Endodermal cell (in vitro differentiated cells): ENCODE results near the gene ARHGAP44. TPM values are rescaled to one million over a fixed set of nuclear protein-coding genes. Genes with fewer than 3 reads are reported as not detected.
"Not testable (repeated sequence)": the region's sequence is repeated elsewhere in the genome, so short reads cannot be mapped to it uniquely, and the experiment has no call there.

Experiments
- DNase-seq: peaks from one replicate; pipeline ENCODE4 v3.0.0-alpha.2; 2017
- H3K27ac ChIP-seq: 2 replicates; pipeline ENCODE4 v1.5.1; 2013; ENCODE audit warnings: mild to moderate bottlenecking, low read depth, low read length, moderate library complexity
- H3K27me3 ChIP-seq: 2 replicates; pipeline ENCODE4 v1.6.1; 2013; ENCODE audit warnings: mild to moderate bottlenecking, low read length, moderate library complexity; ENCODE audit not compliant: insufficient read depth, control insufficient read depth, poor library complexity, severe bottlenecking
- H3K36me3 ChIP-seq: 2 replicates; pipeline ENCODE4 v1.7.0; 2013; ENCODE audit warnings: mild to moderate bottlenecking, low read length, moderate library complexity; ENCODE audit not compliant: control insufficient read depth, insufficient read depth
- H3K4me1 ChIP-seq: one replicate; pipeline ENCODE4 v1.7.0; 2013; ENCODE audit warnings: low read length; ENCODE audit not compliant: control insufficient read depth, insufficient read depth
- H3K4me3 ChIP-seq: 2 replicates; pipeline ENCODE4 v1.5.1; 2013; ENCODE audit warnings: mild to moderate bottlenecking, low read length, moderate library complexity
- H3K9ac ChIP-seq: 2 replicates; pipeline ENCODE4 v1.6.1; 2013; ENCODE audit warnings: mild to moderate bottlenecking, low read length, moderate library complexity; ENCODE audit not compliant: poor library complexity, severe bottlenecking; ENCODE audit errors: extremely low read depth
- H3K9me3 ChIP-seq: 2 replicates; pipeline ENCODE4 v1.6.1; 2013; ENCODE audit warnings: mild to moderate bottlenecking, low read length, moderate library complexity; ENCODE audit not compliant: control insufficient read depth
- H3K27ac Mint-ChIP-seq: 2 replicates; pipeline ENCODE4 v1.8.0; 2020; ENCODE audit warnings: mixed read lengths
- H3K27me3 Mint-ChIP-seq: 2 replicates; pipeline ENCODE4 v1.8.0; 2021; ENCODE audit warnings: mild to moderate bottlenecking, mixed read lengths; ENCODE audit not compliant: insufficient read depth
- H3K36me3 Mint-ChIP-seq: 2 replicates; pipeline ENCODE4 v1.8.0; 2020; ENCODE audit warnings: low read depth, mixed read lengths
- H3K4me1 Mint-ChIP-seq: 2 replicates; pipeline ENCODE4 v1.8.0; 2020; ENCODE audit warnings: mixed read lengths
- H3K4me3 Mint-ChIP-seq: 2 replicates; pipeline ENCODE4 v1.8.0; 2020; ENCODE audit warnings: mild to moderate bottlenecking, moderate library complexity, mixed read lengths
- H3K9me3 Mint-ChIP-seq: 2 replicates; pipeline ENCODE4 v1.8.0; 2020; ENCODE audit warnings: mild to moderate bottlenecking, mixed read lengths
- WGBS, 2 experiments: methylation state at CpG; one replicate each; pipeline versions ENCODE4 v1.1.5 to v1.1.7; 2013; ENCODE audit warnings: missing lambda C conversion rate in 2 of 2, mixed read lengths in 1 of 2; ENCODE audit not compliant: insufficient coverage in 1 of 2, insufficient read length in 1 of 2; 5-methylcytosine and 5-hydroxymethylcytosine counted together
- total RNA-seq, 2 donors: library from RNA; stranded (reverse); fragmentation: NEBNext Ultra II Directional in 1 of 2; extraction: Animal tissue kit (Norgen Biotek cat#: 25700) in 1 of 2; gene quantifications; 2 replicates in 1 of 2; 3 replicates in 1 of 2; pipeline ENCODE4 v1.2.1, GENCODE V29; 2021
- TF ChIP-seq, protein P1 (sequence below): fragments of 200-600 bp; sonication (generic); conservative IDR thresholded peaks from 2 replicates; pipeline ENCODE4 v1.5.0; 2021; ENCODE audit warnings: antibody characterized with exemption, mild to moderate bottlenecking

The ARHGAP44 gene
- total RNA-seq, 2 donors from 2014 or later: 14.2 to 21.9 TPM

DNA sequence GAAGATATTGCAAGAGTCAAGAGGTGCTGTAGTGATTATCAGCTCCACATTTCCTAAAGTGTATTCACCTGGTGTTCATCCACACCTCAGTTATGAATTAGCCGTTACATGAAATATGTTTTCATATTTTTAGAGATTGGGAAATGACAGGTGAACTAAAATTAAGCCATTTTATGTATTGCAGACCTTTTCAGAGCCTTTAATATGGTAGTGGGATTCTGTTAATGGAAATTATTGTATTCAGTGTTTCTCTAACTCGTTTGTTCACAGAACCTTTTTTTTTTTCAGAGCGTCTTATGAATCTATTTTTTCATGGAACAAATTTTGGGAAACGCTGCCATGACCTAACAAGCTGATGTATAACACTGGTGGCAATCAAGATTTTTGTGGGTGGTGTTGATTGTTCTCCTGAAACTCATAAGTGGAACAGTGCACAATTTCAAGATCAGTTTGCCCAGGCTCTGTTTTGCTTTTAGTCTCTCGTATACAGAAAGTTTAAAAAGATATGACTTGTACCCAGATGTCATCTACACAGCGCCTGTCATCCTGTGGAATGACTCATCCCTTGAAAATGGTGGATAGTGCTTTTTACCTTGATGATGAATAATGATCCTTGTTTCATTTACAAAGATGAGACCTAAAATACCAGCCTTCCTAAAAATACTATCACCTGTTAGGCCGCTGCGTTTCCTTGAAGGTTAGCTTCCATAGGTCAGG lies 88.8 kb downstream of the ARHGAP44 start:
- DNase-seq: no peak
- Histone ChIP-seq H3K27ac (no peak overlapping the region), H3K9me3 (no peaks in the 10 kb centered on the region), H3K36me3 (no peaks in the 10 kb centered on the region), H3K9ac (no peak overlapping the region), H3K27me3 (no peaks in the 10 kb centered on the region), H3K4me1 (no peaks in the 10 kb centered on the region), H3K4me3 (no peak overlapping the region)
- Mint-ChIP-seq H3K27me3 (no peaks in the 10 kb centered on the region), H3K36me3 (no peaks in the 10 kb centered on the region), H3K9me3 (peaks cover 5% of the 10 kb centered on the region), H3K27ac (no peak overlapping the region), H3K4me3 (no peak overlapping the region), H3K4me1 (no peaks in the 10 kb centered on the region)
- TF ChIP-seq, protein P1, sequence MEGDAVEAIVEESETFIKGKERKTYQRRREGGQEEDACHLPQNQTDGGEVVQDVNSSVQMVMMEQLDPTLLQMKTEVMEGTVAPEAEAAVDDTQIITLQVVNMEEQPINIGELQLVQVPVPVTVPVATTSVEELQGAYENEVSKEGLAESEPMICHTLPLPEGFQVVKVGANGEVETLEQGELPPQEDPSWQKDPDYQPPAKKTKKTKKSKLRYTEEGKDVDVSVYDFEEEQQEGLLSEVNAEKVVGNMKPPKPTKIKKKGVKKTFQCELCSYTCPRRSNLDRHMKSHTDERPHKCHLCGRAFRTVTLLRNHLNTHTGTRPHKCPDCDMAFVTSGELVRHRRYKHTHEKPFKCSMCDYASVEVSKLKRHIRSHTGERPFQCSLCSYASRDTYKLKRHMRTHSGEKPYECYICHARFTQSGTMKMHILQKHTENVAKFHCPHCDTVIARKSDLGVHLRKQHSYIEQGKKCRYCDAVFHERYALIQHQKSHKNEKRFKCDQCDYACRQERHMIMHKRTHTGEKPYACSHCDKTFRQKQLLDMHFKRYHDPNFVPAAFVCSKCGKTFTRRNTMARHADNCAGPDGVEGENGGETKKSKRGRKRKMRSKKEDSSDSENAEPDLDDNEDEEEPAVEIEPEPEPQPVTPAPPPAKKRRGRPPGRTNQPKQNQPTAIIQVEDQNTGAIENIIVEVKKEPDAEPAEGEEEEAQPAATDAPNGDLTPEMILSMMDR: no peak
- WGBS, 2 experiments: 80 to 100% methylated on average over 1 to 8 of the region's 8 CpGs

DNA sequence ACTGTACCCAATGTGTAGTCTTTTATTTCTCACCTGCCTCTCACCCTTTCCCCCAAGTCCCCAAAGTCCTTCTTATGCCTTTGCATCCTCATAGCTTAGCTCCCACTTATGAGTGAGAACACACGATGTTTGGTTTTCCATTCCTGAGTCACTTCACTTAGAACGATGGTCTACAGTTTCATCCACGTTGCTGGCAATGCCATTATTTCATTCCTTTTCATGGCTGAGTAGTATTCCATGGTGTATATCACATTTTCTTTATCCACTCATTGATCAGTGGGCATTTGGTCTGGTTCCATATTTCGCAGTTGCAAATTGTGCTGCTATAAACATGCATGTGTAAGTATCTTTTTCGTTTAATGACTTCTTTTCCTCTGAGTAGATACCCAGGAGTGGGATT lies 89.8 kb downstream of the ARHGAP44 start:
- not testable (repeated sequence) for H3K4me3 ChIP-seq, H3K4me3 Mint-ChIP-seq, H3K4me1 ChIP-seq, H3K9me3 Mint-ChIP-seq, H3K4me1 Mint-ChIP-seq, H3K27ac ChIP-seq, H3K27me3 Mint-ChIP-seq, H3K9ac ChIP-seq, H3K9me3 ChIP-seq, DNase-seq, H3K27ac Mint-ChIP-seq, H3K36me3 ChIP-seq, H3K27me3 ChIP-seq, H3K36me3 Mint-ChIP-seq
- WGBS, 2 experiments: 80 to 93% methylated on average over 3 to 5 of the region's 5 CpGs

GRCh38 chr17:12883472-12883871 lies 94.2 kb downstream of the ARHGAP44 start:
- Mint-ChIP-seq H3K4me3 (no peak overlapping the region), H3K4me1 (no peaks in the 10 kb centered on the region), H3K36me3 (no peaks in the 10 kb centered on the region), H3K27me3 (no peaks in the 10 kb centered on the region), H3K27ac (no peak overlapping the region), H3K9me3 (peaks cover 7% of the 10 kb centered on the region)
- H3K36me3 ChIP-seq: no peaks in the 10 kb centered on the region
- H3K9me3 ChIP-seq: no peaks in the 10 kb centered on the region
- no peaks in the 10 kb centered on the region for H3K27me3 ChIP-seq
- no peak overlapping the region for H3K4me3 ChIP-seq
- WGBS, 2 experiments: 100% methylated on average over 1 of the region's 2 CpGs
- DNase-seq: no peak
- no peak overlapping the region for H3K9ac ChIP-seq
- TF ChIP-seq, protein P1: no peak
- no peak overlapping the region for H3K27ac ChIP-seq
- H3K4me1 ChIP-seq: no peaks in the 10 kb centered on the region

DNA sequence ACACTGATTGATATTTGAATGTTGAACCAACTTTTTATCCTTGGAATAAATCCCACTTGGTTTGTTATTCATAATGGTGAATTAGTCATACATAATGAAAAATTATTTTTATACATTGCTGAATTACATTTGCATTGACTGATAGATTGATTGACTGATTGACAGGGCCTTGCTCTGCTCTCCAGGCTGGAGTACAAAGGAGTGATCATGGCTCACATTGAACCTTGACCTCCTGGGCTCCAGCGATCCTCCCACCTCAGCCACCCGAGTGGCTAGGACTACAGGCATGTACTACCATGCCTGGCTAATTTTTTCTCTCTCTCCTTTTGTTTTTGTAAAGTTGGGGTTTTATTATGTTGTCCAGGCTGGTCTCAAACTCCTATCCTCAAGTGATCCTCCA lies 97.8 kb downstream of the ARHGAP44 start:
- no peaks in the 10 kb centered on the region for H3K27me3 ChIP-seq
- Mint-ChIP-seq H3K4me1 (no peaks in the 10 kb centered on the region), H3K27ac (no peak overlapping the region), H3K4me3 (no peak overlapping the region), H3K27me3 (no peaks in the 10 kb centered on the region), H3K9me3 (peaks cover 4% of the 10 kb centered on the region), H3K36me3 (no peaks in the 10 kb centered on the region)
- H3K4me3 ChIP-seq: no peak overlapping the region
- H3K9ac ChIP-seq: no peak overlapping the region
- H3K27ac ChIP-seq: no peak overlapping the region
- TF ChIP-seq, protein P1: no peak
- DNase-seq: no peak
- H3K9me3 ChIP-seq: peaks cover under 1% of the 10 kb centered on the region
- no peaks in the 10 kb centered on the region for H3K4me1 ChIP-seq
- no peaks in the 10 kb centered on the region for H3K36me3 ChIP-seq
- 100% methylated on average over 2 of the region's 2 CpGs; no CpG with 5 or more reads in 1 of the 2 experiments for WGBS, 2 experiments
